HG02938 (cell line): Measurements from ENCODE around the gene PHLDA3.
"Not testable (repeated sequence)": the region's sequence is repeated elsewhere in the genome, so short reads cannot be mapped to it uniquely, and the experiment has no call there.

Experiments used
- ATAC-seq: cut with Tn5 transposase; IDR thresholded peaks from one replicate; pipeline ENCODE4 v1.9.1; 2021; ENCODE audit warnings: mild to moderate bottlenecking, moderate library complexity; ENCODE audit not compliant: unreplicated experiment

The PHLDA3 gene

DNA sequence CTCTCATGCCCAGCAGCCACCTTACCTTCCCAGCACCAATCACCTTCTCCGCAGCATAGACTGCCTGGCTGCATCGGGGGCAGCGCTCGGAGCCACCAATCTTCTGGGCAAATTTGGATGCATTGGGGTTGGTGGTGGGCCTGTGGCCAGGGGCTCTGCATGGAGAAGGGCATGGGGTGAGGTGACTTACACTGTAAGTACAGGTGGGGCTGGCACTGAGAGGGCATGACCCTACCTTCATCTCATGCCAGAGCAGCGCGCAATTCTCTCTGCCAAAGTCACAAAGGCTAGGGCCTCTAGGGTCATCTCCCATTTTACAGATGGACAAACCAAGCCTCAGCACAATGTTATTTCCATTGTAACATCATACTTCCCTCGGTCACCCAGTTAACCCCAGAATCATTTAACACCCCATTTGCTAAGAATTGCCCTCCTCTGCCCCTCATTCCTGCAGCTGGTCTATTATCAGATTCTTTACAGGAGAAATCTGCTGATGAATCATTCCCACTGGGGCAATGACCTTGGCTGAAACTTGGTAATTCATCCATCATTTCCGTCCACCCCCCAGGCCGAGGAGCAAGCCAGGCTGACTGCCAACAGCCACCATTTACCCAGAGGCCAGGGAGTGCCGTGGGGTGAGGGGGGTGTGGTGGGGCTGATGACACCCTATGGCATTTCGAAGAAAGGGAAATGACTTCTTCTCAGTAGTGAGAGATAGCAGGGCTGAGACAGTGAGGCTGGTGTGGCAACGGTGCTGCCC, 20.0 kb upstream of the PHLDA3 start:
- ATAC-seq, result no peak

DNA sequence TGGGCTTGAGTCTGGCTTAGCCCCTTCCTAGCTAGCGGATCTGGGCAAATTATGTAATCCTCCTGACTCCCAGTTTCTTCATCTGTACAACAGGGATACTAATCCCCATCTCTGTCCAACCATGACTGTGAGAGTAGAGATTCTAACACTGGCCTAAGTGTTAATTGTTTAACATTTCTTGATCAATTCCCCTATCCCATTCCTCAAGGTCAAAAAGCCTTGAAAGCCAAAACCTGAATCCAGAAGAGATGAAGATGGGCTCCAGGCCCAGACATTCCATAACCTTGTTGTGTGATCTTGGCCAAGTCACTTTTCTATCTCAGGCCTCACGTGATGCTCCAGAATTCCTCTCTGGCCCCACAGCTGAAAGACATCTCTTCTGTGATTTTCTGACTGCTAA, 18.8 kb upstream of the PHLDA3 start:
- ATAC-seq, result no peak

GRCh38 chr1:201486187-201486586, 17.2 kb upstream of the PHLDA3 start:
- no peak for ATAC-seq

DNA sequence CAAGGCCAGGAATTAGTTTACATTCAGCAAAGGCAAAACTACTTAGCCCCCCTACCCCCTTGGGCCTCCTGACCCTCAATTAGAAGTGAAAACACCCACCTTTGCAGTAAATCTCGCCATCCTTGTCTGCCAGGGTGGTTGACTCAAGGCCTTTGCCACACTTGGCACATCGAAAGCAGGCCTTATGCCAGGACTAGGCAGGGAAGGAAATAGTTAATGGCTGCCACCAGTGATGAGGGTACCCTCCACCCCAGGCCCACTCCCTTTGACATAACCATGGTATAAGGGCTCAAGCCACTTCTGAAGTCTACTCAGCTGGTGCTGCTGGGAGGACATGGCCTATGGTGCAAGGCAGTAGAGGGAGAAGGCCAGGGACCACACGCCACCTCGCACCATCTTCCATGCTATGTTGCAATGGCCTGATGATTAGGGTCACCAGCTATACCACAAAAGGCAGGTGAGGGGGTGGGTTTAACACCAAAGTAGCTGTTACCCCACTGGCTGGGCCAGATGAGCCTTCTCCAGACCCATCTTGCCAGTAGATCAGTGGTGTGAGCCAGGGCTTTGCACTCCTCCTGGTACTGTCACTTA, 16.3 kb upstream of the PHLDA3 start:
- ATAC-seq, result no peak

DNA sequence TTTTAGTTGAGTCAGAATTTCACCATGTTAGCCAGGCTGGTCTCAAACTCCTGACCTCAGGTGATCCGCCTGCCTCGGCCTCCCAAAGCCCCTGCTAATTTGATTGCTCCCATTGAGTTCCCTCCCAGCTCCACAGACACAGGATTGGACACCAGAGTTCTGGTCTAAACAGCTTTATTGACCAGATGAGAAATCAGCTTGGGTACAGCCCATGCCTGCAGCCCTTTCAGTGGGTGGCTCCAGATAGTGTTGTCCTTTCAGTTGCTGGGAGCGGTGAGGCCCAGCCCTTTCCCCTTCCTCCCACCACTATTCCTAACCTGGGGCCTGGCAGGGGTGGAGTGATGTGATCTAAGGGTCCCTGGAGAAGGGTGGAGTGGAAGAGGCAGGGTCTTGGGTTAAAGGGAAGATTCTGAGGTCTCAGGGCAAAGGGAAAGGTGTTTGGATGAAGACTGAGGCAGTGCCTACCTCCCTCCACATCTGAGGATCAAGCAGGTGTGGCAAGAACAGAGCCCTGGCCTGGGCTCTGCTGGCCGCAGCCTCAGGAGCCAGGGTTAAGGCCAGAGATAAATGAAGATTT, 14.5 kb upstream of the PHLDA3 start:
- ATAC-seq, result no peak

GRCh38 chr1:201482755-201483154, 13.8 kb upstream of the PHLDA3 start:
- no peak for ATAC-seq

DNA sequence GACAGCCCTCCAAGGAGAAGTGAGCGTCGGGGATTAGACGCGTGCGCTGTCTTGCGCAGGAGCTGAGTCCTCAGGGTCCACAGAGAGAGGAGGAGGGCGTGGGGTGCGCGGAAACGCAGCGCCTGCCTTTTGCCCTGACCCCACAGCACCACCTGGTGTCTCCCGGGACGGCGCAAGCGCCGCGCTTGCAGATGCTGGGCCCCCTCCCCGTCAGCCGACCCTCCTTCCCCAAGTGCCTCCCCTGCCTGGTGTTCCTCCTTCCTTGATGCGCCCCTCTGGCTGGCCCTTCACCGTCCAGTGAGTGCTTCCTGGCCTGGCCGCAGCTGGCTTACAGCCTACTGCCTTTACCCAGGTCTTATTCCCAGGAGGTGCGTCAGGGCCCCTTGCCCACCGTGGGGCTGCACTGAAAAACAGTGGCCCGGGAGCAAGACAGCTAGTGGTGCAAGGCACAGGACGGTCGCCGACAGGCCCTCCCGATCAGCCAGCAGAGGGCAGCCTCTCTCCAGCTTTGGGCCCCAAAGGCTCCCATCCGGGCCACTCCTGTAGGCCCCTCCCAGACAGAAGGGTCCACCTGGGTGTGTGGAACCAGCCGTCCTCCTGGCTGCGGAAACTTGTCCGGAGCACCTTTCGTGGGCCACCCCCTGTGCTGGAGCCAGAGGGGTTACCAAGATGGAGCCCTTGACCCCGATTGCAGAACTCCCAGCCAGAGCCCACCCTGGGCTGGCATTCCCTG, 12.9 kb upstream of the PHLDA3 start:
- ATAC-seq, result peak; percentile 53

DNA sequence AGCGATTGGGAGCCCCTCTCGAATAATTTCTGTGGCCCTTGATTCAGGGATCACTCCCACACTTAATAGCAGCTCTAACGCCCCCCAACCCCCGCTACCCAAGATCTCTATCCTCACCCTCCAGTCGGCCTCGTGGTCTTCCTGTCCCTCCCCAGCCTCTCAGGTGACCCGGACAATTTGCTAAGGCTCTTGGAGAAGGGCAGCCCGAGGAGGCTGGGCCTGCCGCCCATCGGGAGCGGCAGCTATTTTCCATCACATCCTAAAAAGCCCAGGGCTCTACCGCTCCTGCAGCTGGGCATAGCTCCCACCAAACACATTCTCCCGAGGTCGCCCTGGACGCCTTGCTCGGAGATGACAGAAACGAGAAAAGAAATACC, 12.0 kb upstream of the PHLDA3 start:
- no peak for ATAC-seq

- ATAC-seq, result peak; percentile 69
These were observed 11.4 kb upstream of the PHLDA3 start for GRCh38 chr1:201480231-201481003.

- ATAC-seq, result no peak
These were observed 10.3 kb upstream of the PHLDA3 start for GRCh38 chr1:201479201-201479730.

GRCh38 chr1:201478666-201479065, 9.7 kb upstream of the PHLDA3 start:
- ATAC-seq, result not testable (repeated sequence)

DNA sequence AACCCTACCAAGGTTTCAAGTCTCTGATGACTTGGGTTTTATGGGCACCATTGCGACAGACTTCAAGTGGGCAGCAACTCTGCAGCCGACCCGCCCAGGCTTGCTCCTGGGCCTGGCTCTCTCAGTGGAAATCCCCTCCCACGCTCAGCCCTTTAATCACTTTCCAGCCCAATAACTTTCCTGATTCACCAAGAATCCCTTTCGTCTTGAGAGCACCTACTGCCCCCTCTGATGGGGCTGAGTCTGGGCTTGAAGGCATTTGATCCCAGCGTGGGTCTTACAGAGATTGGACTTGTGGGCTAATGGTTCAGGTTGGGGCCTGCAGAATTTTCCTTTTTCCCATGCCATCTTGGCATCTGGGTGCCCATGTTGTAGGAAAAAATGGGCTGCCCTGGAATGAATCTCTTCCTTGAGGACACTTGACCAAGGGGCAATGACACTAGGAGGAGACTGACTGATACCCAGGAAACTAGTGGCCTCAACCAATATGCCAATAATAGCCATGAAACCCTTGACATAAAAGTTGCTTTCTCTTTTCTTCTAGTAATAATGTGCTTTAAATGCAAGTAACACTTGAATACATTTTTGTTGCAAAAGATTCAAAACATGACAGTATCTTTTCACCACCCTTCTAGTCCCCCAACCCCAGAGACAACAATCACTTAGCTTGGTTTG, 7.8 kb upstream of the PHLDA3 start:
- ATAC-seq, result no peak

- no peak for ATAC-seq
These were observed 7.1 kb upstream of the PHLDA3 start for GRCh38 chr1:201475915-201476669.

DNA sequence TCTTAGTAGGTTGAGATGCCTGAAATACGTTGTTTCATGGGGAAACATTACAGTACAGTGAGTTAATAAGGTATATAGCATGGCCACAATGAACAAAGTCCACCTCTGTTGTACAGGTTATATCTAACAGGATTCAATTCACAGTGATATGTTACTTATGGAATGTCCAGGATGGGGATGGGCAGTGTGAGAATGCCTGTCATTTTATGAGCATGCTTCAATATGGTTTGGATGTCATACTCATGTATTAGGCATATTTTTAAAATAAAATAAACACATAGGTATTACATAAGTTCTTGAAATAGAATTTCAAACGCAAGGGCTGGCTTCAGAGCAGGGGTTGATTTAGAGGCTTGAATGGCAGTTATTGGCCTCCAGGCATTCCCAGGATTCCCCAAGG, 6.1 kb upstream of the PHLDA3 start:
- ATAC-seq, result no peak

- ATAC-seq, result no peak
These were observed 4.3 kb upstream of the PHLDA3 start for GRCh38 chr1:201473296-201473695.

- not testable (repeated sequence) for ATAC-seq
These were observed 3.3 kb upstream of the PHLDA3 start for GRCh38 chr1:201472321-201472720.

DNA sequence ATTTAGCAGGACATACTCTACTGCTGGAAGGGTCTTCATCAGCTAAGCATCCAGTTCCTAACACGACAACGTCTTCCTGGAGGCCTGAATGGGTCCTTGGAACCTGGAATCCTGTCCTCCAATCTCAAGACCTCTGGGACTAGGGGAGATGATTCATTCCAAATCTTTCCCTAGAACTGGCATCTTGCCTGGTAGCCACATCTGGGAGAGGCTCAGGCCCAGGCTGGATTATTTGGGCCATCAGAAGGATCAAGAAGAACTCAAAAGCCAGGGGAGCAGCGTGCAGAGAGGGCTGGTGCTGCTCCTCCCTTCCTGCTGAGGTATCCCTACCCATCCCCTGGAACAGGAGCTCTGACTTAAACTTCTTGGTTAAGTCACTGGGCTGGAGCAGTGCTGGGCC, 2.8 kb upstream of the PHLDA3 start:
- no peak for ATAC-seq

DNA sequence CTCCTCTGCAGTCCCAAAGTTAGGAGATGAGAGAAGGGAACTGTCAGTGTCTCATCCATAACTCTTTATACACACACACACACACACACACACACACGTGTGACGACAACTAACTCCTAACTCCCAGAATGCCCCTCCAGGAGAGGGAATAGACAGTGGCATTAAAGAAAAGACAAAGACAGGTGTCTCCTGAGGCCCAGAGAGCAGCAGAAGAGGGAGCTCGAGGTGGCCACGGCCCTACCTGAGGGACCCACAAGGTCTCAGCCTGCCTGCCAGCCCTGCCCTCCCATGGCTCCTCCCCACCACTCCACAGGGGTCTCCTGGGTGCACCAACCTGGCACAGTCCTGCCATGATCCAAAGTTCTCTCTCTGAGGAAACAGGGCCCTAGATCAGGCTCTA, 1.6 kb upstream of the PHLDA3 start:
- no peak for ATAC-seq

DNA sequence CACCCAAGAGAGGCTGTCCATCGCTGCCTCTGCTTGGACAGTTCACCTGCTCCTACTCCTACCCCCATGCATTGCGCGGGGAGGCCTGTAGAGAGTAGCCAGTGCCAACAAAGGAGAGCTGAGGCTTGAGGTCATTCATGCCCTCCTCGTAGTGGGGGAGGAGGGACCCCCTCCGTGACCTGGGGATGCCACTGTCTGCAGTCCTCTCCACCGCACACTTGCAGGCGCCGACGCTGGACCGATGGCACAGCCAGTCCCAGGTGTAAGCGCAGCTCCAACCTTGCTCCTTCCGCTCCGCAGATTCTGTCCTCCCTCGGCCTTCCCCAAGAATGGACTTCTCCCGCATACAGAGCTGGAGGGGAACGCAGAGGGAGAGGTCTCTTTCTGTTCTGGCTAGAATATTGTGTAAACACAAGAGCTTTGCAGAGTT, 672 bp upstream of the PHLDA3 start:
- ATAC-seq, result no peak

DNA sequence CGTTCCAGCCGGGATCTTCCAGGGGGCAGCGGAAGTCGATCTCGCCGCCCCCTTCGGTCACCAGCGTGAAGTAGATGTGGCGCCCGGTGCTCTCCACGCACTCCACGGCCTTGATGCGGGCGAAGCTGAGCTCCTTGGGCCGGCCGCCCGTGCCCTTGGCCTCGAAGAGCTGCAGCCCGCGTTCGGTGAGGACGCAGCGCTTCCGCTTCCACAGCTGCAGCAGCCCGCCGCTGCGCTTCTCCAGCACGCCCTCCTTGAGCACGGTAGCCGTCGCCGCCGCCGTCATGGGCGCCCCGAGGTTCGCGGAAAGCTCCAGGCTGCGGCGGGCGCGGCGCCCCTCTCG, 516 bp downstream of the PHLDA3 start:
- no peak for ATAC-seq
